ENCODE measurements around the gene REC114.
"Not testable (repeated sequence)": the region's sequence is repeated elsewhere in the genome, so short reads cannot be mapped to it uniquely, and the experiment has no call there.

The REC114 gene

GRCh38 chr15:73455876-73456275, 12.9 kb downstream of the REC114 start:
- no peak for DNase-seq (ENCODE audit: low read depth in 2 of 2, low spot score in 1 of 2)

GRCh38 chr15:73457334-73457733, 14.4 kb downstream of the REC114 start:
- no peak for DNase-seq (ENCODE audit: low read depth in 2 of 2, low spot score in 1 of 2)

GRCh38 chr15:73460662-73461061, 17.7 kb downstream of the REC114 start:
- DNase-seq (ENCODE audit: low read depth in 2 of 2, low spot score in 1 of 2) = no peak

- DNase-seq (ENCODE audit: low read depth in 2 of 2, low spot score in 1 of 2) = no peak
Measured at GRCh38 chr15:73464602-73465001, 21.6 kb downstream of the REC114 start.

GRCh38 chr15:73467758-73468157, 24.8 kb downstream of the REC114 start:
- no peak for DNase-seq (ENCODE audit: low read depth in 2 of 2, low spot score in 1 of 2)

- DNase-seq (ENCODE audit: low read depth in 2 of 2, low spot score in 1 of 2) = no peak
Measured at GRCh38 chr15:73474785-73475184, 31.8 kb downstream of the REC114 start.

GRCh38 chr15:73476704-73477216, 33.8 kb downstream of the REC114 start:
- no peak for DNase-seq (ENCODE audit: low read depth in 2 of 2, low spot score in 1 of 2)

GRCh38 chr15:73480050-73480449, 37.1 kb downstream of the REC114 start:
- DNase-seq (ENCODE audit: low read depth in 2 of 2, low spot score in 1 of 2) = no peak

GRCh38 chr15:73482166-73482565, 39.2 kb downstream of the REC114 start:
- DNase-seq (ENCODE audit: low read depth in 2 of 2, low spot score in 1 of 2) = no peak

GRCh38 chr15:73483053-73483452, 40.1 kb downstream of the REC114 start:
- DNase-seq (ENCODE audit: low read depth in 2 of 2, low spot score in 1 of 2) = no peak

GRCh38 chr15:73485372-73485771, 42.4 kb downstream of the REC114 start:
- DNase-seq (ENCODE audit: low read depth in 2 of 2, low spot score in 1 of 2) = no peak

GRCh38 chr15:73485885-73486284, 42.9 kb downstream of the REC114 start:
- not testable (repeated sequence) for DNase-seq (ENCODE audit: low read depth in 2 of 2, low spot score in 1 of 2)

- DNase-seq (ENCODE audit: low read depth in 2 of 2, low spot score in 1 of 2) = no peak
Measured at GRCh38 chr15:73488698-73489097, 45.7 kb downstream of the REC114 start.

- no peak for DNase-seq (ENCODE audit: low read depth in 2 of 2, low spot score in 1 of 2)
Measured at GRCh38 chr15:73493922-73494321, 51.0 kb downstream of the REC114 start.

GRCh38 chr15:73495181-73495580, 52.2 kb downstream of the REC114 start:
- no peak for DNase-seq (ENCODE audit: low read depth in 2 of 2, low spot score in 1 of 2)

- no peak for DNase-seq (ENCODE audit: low read depth in 2 of 2, low spot score in 1 of 2)
Measured at GRCh38 chr15:73500696-73501095, 57.7 kb downstream of the REC114 start.

- no peak for DNase-seq (ENCODE audit: low read depth in 2 of 2, low spot score in 1 of 2)
Measured at GRCh38 chr15:73504885-73505284, 61.9 kb downstream of the REC114 start.

- DNase-seq (ENCODE audit: low read depth in 2 of 2, low spot score in 1 of 2) = no peak
Measured at GRCh38 chr15:73515527-73515926, 72.6 kb downstream of the REC114 start.

- no peak for DNase-seq (ENCODE audit: low read depth in 2 of 2, low spot score in 1 of 2)
Measured at GRCh38 chr15:73517566-73517965, 74.6 kb downstream of the REC114 start.

- DNase-seq (ENCODE audit: low read depth in 2 of 2, low spot score in 1 of 2) = no peak
Measured at GRCh38 chr15:73518180-73518862, 75.4 kb downstream of the REC114 start.

GRCh38 chr15:73518876-73519733, 76.1 kb downstream of the REC114 start:
- DNase-seq (ENCODE audit: low read depth in 2 of 2, low spot score in 1 of 2) = no peak

GRCh38 chr15:73522011-73522410, 79.0 kb downstream of the REC114 start:
- no peak for DNase-seq (ENCODE audit: low read depth in 2 of 2, low spot score in 1 of 2)
